Suppressor macrophage treated with lipopolysaccharide for 1 hour (primary cell): ENCODE results near the gene SYNGAP1.
"Not testable (repeated sequence)": the region's sequence is repeated elsewhere in the genome, so short reads cannot be mapped to it uniquely, and the experiment has no call there.

Experiments used
- DNase-seq, 3 donors: peaks; one replicate each; pipeline ENCODE4 v3.0.0-alpha.2; 2020 to 2022

The SYNGAP1 gene

DNA sequence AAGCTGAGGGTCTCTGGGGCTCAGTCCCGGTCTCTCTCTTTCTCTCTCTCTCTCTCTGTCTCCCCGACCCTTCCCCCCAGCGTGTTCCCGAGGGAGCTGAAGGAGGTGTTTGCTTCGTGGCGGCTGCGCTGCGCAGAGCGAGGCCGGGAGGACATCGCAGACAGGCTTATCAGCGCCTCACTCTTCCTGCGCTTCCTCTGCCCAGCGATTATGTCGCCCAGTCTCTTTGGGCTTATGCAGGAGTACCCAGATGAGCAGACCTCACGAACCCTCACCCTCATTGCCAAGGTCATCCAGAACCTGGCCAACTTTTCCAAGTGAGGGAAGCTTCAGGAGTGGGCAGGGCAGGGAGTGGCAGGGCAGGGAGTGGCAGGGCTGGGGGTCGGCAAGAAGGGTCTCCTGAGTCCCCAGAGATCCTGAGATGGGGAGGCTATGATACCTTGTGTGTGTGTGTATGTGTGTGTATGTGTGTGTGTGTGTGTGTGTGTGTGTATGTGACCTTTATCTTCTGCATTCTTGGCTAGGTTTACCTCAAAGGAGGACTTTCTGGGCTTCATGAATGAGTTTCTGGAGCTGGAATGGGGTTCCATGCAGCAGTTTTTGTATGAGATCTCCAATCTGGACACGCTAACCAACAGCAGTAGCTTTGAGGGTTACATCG lies 20.9 kb downstream of the SYNGAP1 start:
- no peak for DNase-seq

DNA sequence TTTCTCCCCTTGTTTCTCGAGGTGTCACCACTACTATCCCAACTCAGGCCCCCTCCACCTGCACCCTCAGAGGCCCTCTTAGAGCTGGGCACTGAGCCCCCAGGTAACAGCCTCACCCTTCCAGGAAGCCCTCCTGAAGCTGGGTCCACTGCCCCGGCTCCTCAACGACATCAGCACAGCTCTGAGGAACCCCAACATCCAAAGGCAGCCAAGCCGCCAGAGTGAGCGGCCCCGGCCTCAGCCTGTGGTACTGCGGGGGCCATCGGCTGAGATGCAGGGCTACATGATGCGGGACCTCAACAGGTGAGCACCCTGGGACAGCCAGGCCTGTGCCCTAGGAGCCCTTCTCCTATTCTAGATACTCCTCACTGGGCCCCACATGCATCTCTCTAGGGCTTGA lies 21.6 kb downstream of the SYNGAP1 start:
- DNase-seq = no peak

DNA sequence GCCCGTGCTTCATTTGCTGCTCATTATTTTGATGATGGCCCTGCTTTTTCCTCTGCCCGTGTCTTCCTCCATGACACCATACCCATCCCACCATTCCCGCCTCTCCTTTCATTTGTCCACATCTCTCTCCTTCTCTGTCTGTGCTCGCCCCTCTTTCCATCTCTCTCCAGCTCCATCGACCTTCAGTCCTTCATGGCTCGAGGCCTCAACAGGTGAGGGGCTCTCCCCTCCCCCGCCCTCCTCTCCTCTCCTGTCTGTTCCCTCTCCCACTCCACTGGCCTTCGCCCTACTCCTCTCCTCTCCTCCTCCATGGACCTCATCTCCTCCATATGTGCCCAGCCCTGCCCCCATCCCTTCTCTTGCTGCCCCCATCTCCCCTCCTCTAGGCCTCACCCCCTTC lies 22.4 kb downstream of the SYNGAP1 start:
- no peak for DNase-seq

DNA sequence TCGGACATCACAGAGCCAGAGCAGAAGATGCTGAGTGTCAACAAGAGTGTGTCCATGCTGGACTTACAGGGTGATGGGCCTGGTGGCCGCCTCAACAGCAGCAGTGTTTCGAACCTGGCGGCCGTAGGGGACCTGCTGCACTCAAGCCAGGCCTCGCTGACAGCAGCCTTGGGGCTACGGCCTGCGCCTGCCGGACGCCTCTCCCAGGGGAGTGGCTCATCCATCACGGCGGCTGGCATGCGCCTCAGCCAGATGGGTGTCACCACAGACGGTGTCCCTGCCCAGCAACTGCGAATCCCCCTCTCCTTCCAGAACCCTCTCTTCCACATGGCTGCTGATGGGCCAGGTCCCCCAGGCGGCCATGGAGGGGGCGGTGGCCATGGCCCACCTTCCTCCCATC lies 23.2 kb downstream of the SYNGAP1 start:
- no peak for DNase-seq

DNA sequence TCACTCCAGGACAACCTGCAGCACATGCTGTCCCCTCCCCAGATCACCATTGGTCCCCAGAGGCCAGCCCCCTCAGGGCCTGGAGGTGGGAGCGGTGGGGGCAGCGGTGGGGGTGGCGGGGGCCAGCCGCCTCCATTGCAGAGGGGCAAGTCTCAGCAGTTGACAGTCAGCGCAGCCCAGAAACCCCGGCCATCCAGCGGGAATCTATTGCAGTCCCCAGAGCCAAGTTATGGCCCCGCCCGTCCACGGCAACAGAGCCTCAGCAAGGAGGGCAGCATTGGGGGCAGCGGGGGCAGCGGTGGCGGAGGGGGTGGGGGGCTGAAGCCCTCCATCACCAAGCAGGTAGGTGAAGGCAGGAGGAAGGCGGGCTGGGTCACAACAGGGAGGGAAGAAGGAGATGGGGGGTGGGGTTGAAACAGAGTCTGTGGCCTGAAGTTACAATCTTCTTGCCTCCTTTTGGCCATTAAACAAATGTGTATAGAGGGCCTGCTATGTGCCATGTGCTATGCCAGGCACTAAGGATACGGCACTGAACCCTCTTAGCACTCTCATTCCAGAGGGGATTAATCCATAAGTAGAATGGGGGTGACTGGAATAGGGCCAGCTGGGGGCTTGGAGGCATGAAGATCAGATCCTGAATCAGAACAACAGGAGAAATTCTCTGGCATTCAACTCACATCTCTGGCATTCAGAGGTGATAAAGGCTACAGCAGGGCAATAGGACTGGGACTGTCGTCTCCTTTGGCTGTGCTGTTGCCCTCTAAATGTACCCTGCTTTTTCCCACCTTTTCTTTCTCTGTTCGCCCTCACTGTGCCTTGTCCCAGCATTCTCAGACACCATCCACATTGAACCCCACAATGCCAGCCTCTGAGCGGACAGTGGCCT lies 24.0 kb downstream of the SYNGAP1 start:
- DNase-seq = no peak

DNA sequence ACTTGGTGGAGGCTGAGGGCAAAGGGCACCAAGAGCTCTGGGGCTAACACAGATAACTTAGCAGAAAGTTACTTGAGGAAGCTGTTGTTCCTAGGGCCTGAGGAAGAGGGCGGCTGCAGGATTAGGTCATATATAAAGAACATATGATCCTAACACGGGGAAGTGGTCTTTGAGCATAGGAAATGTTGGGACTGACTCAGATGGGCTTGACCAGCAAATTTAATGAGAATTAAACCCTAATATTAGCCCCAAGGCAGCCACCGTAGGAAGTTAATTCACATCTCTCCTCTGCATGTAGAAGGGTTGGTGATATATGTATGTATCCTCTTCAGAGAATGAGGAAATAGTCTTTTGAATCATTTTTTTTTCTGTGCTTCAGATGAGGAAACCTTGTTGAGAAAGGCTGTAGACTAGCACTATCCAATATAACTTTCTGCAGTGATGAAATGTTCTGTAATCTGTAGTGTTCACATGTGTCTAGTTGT lies 25.3 kb downstream of the SYNGAP1 start:
- peak; percentile 72 to 91 (median 87) for DNase-seq

DNA sequence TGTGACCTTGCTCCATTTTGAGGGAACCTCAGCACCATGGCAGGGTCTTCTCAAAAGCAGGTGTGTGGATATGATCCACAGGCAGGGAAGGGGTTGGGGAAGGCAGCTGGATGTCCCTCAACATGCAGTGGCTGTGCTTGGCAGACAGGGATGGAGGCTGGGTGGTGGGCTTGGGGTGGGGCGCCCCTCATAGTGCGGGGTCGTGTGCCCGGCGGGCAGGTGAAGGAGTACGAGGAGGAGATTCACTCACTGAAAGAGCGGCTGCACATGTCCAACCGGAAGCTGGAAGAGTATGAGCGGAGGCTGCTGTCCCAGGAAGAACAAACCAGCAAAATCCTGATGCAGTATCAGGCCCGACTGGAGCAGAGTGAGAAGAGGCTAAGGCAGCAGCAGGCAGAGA lies 26.5 kb downstream of the SYNGAP1 start:
- no peak for DNase-seq

DNA sequence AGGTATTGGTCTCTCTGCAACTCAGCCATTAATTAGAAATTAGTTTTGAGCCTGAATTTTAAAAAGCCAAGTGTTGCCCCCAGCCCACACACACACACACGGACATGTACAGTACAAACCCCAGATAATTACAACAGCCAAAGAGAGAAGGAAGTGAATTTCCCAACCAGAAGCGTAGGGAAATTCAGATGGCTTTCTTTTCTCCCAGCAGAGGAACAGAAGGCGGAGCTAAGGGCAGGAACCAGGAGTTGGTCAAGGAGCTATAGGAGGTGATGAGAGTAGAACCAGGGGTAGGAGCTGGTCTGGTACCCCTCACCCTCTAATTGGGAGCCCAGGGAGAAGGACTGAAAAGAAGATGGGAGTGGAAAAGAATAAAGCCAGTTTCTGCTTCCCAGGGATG lies 30.6 kb downstream of the SYNGAP1 start:
- peak; percentile 82 to 90 (median 84) for DNase-seq

DNA sequence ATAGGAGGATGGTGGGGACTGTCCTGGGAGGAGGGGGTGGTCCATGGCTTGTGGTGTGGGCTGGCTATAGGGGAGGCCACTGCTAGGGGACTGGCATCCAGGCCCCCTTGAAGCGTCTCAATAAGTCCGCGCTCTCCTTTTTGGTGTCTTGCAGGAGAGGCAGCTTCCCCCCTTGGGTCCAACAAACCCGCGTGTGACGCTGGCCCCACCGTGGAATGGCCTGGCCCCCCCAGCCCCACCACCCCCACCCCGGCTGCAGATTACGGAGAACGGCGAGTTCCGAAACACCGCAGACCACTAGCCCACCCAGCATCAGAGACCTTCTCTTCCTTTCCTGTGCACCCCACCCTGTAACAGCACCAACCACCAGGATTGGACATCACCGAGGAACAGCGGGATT lies 31.7 kb downstream of the SYNGAP1 start:
- no peak for DNase-seq

DNA sequence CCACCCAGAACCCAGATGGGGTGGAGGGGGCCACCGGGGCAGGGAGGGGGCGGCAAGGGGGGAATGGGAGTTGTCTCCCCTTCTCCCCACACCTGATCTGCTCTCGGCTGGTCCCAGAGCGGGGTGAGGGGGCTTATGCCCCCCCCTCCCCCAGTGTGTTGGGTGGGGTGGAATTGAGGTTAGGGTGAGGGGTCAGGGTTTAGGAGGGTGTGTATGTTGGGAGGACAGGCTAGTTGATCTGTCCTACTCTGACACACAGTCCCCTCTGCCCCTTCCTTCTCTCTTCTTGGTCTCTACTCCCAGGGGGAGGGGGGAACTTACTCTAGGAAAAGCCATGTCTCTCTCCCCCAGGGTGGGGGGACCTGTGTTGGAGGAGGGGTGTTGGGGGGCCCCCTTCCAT lies 32.6 kb downstream of the SYNGAP1 start:
- DNase-seq = no peak

DNA sequence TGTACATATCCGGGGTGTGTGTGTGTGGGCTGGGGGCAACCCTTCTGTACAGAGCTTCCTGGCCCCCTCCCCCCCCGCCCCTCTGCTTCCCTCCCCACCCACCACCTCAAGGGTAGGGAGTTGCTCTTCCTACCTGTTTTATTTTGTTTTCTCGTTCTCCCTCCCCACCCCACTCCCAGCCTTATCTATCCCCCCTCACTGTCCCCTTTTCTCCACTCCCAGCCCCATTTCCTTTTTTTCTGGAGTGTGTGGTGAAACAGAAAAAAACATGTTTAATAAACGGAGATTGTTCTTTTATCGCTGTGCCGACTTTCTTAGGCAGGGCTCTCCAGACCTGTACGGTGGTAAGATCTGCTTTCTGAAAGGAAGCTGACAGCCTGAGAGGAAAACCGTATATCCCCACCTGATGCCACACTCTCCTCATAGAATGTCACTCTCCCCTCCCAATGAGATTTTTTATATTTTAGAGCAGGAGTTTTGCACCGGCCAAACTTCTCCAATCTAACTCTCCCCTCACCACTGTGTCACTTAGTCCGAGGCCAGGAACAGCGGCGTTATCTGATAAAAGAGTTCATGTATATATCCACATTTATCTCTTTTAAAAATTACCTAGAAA lies 33.6 kb downstream of the SYNGAP1 start:
- DNase-seq = peak in 1 of 3 donors; percentile 22

DNA sequence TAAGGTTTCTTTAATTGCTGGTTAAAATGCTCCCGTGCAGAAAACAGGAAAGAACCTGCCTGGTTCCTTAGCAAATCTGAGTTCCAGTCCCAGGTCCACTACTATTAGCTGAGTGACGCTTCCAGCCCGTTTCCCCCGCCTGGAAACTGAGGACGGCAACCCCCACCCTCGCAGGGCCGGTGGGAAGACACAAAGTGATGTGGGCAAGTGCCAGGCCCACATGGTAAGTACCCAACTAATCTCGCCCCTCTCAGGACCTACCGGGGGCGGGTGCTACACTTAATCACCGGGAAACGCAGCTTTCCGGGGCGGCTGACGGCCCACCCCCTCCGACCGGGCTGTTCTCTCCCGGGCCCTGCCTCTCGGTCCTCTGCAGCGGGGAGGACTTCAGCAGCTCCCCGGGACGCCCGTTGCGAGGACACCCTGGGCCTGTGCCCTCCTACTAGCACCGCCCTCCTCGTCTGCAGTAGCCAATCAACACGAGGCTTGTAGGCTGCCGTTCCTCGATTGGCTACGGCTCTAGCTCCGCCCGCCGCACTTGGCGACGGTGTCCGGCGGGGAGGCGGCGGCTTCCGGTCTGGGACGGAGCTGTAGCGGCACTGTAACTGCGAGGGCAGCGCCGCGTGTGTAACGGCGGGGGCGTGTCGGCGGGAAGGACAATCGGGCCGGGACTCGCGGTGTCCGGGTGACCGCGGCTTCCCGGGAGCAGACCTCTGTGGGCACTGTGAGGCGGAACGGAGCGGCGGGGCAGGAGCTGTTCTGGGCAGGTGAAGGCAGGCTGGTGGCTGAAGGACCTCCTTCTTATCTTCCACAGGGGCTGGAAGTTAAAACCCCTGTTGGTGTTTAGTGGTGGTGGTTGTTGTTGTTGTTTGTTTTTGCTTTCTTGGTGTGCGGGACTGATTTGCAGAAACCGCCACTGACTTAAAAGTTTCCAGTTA lies 34.4 kb downstream of the SYNGAP1 start, which contains the start of gene ZBTB9:
Gene ZBTB9 (plus strand): TSS at position 568 of the 938 bp plus-strand sequence. CDS start 525 bp downstream, outside the sequence.
- DNase-seq = peak; percentile 98 to 99 (median 98)

DNA sequence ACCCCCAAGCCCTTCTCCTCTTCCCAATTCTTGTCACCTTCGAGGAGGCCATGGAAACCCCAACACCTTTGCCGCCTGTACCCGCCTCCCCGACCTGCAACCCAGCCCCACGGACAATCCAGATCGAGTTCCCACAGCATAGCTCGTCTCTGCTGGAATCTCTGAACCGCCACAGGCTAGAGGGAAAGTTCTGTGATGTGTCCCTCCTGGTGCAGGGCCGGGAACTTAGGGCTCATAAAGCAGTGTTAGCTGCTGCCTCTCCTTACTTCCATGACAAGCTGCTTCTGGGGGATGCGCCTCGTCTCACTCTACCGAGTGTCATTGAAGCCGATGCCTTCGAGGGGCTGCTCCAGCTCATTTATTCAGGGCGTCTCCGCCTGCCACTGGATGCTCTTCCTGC lies 35.2 kb downstream of the SYNGAP1 start:
- no peak for DNase-seq

DNA sequence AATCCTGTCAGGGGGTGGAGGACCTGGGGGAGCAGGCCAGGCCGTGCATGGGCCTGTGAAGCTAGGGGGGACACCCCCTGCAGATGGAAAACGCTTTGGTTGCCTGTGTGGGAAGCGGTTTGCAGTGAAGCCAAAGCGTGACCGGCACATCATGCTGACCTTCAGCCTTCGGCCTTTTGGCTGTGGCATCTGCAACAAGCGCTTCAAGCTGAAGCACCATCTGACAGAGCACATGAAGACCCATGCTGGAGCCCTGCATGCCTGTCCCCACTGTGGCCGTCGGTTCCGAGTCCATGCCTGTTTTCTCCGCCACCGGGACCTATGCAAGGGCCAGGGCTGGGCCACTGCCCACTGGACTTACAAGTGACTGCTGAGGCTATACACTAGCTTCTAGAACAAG lies 36.3 kb downstream of the SYNGAP1 start:
- no peak for DNase-seq

DNA sequence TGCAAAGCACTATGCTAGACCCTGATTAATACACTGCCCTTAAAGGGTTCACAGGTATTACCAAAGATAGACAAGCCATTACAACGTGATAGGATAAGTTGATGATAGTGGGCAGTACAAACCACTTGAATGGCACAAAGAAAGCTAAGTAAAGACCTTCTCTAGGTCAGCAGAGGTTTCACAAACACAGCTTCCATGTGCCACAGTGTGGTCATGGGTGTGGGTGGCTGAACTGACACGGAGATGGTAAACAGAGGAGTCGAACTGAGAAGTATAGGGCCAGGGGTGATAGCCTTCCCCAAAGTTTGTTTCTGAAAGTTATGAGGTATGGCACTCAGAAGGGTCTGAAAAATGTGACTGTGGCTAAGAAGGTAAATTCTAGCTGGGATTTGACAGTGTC lies 38.8 kb downstream of the SYNGAP1 start:
- DNase-seq = peak; percentile 27 to 56 (median 43)

DNA sequence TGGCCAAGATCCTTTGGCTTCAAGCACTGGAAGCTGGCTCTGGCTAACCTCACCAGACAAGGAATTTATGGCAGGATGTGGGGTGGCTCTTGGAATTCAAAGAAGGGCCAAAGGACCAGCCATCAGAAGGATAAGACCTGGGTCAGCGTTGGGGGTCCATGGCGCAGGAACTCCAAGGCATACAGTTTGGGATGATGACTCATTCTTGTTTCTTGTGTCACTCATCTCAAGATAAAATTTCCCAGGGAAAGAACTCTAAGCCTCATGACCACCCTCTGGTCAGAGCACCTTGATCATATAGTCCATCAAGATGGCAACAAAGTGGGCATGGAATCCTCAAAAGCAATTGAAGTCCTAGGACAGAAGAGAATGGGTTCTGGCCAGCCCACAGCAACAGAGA lies 39.4 kb downstream of the SYNGAP1 start:
- peak in 1 of 3 donors; percentile 23 for DNase-seq

DNA sequence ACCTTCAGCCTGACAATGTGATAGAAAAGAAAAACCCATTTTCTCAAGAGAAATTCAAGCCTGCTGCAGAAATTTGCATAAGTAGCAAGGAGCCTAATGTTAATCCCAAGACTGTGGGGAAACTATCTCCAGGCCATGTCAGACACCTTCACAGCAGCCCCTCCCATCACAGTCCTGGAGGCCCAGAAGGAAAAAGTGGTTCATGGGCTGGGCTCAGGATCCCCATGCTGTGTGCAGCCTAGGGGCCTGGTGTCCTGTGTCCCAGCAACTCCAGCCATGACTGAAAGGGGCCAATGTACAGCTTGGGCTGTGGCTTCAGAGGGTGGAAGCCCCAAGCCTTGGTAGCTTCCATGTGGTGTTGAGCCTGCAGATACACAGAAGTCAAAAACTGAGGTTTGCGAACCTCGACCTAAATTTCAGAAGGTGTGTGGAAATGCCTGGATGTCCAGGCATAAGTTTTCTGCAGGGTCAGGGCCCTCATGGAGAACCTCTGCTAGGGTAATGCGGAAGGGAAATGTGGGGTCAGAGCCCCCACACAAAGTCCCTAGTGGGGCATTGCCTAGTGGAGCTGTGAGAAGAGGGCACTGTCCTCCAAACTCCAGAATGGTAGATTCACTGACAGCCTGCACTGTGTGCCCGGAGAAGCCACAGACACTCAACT lies 46.3 kb downstream of the SYNGAP1 start:
- no peak for DNase-seq

DNA sequence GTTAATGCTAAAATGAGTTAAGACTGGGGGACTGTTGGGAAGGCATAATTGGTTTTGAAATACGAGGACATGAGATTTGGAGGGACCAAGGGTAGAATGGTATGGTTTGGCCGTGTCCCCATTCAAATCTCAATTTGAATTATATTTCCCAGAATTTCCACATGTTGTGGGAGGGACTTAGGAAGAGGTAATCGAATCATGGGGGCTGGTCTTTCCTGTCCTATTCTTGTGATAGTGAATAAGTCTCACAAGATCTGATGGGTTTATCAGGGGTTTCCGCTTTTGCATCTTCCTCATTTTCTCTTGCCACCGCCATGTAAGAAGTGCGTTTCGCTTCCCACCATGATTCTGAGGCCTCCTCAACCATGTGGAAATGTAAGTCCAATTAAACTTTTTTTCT lies 47.2 kb downstream of the SYNGAP1 start:
- peak; percentile 38 to 58 (median 45) for DNase-seq

DNA sequence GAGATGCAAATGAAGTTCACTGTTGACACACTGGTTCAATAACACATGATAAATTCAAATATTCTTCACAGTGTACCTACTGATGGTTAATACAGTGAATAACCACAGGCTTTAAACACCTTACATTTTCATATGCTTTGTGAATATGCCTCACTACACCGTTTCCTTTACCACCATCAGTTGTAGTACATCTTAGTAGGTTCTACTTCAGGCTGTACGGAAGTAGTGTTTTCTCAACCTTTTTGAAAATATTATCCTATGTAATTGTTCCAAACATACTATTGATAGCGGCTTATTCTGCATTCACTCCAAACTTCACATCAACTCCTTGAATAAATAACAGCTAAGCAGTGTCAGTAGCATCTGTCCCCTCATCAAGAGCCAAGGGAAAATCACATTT lies 49.8 kb downstream of the SYNGAP1 start:
- no peak for DNase-seq

DNA sequence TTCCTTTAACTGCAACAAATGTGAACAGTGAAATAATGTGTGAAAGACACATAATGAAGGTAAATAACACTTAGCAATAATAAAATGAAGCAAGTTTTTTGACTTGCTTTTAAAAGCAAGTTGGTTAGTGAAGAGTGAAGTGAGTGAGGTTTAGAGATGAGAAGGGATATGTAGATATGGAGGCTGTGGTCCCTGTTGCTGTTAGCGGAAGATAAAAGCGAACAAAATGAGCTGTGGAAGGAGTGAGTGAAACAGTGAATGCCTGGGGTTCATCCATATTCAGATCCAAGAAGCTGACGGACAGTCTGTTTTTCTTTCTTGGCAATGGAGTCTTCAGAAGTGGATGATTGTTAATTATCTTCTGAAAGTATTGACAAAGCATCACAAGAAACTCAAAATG lies 58.0 kb downstream of the SYNGAP1 start:
- DNase-seq = no peak

DNA sequence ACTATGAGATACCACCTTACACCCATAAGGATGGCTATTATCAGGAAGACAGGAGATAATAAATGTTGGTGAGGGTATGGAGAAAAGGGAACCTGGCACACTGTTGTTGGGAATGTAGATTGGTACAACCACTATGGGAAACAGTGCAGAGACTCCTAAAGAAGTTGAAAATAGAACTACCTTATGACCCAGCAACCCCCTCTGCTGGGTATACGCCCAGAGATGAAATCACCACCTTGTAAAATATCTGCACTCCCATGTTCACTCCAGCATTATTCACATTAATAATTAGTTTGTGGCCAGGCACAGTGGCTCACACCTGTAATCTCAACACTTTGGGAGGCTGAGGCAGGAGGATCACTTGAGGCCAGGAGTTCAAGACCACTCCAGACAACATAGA lies 61.3 kb downstream of the SYNGAP1 start:
- peak in 2 of 3 donors; percentile 10 to 24 for DNase-seq

DNA sequence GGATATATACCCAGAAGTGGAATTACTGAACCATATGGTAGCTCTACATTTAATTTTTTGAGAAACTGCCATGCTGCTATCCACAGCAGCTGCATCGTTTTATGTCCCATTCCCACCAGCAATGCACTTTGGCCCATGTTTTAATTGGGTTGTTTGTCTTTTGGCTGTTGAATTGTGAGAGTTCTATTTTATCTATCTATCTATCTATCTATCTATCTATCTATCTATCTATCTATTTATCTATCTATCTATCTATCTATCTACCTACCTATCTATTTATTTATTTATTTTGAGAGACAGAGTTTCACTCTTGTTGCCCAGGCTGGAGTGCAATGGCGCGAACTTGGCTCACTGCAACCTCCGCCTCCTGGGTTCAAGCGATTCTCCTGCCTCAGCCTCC lies 62.8 kb downstream of the SYNGAP1 start:
- DNase-seq = not testable (repeated sequence)
